GM19438 (cell line): Measurements from ENCODE around the gene TCERG1L.
"Not testable (repeated sequence)": the region's sequence is repeated elsewhere in the genome, so short reads cannot be mapped to it uniquely, and the experiment has no call there.

Experiments
- ATAC-seq: cut with Tn5 transposase; IDR thresholded peaks from one replicate; pipeline ENCODE4 v1.9.1; 2021; ENCODE audit warnings: low read depth; ENCODE audit not compliant: unreplicated experiment

Gene TCERG1L

GRCh38 chr10:131196176-131196885 lies 115.2 kb downstream of the TCERG1L start:
- no peak for ATAC-seq

- ATAC-seq, result no peak
Measured at GRCh38 chr10:131195558-131196159, 115.9 kb downstream of the TCERG1L start.

- ATAC-seq, result no peak
Measured at GRCh38 chr10:131195116-131195515, 116.4 kb downstream of the TCERG1L start.

GRCh38 chr10:131193923-131194322 lies 117.6 kb downstream of the TCERG1L start:
- no peak for ATAC-seq

DNA sequence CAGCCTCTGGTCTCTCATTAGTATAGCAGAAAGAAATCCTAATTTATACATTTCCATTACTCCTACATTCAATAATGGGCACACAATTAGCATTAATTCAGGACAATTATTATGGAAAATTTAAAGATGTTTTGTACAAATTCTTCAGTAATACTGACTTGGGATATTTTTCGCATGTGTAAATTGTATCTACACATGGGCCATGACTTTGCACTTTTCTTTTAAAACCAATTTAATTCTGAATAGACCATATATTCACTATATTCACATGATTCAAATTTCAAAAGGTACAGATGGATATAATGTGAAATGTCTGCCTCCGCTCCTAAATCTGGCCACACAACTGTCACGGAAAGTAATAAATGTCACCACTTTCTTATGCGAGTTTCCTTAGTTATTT lies 123.0 kb downstream of the TCERG1L start:
- no peak for ATAC-seq

GRCh38 chr10:131187926-131188325 lies 123.6 kb downstream of the TCERG1L start:
- ATAC-seq, result no peak

- ATAC-seq, result no peak
Measured at GRCh38 chr10:131187274-131187673, 124.2 kb downstream of the TCERG1L start.

- ATAC-seq, result no peak
Measured at GRCh38 chr10:131186547-131187253, 124.8 kb downstream of the TCERG1L start.

- no peak for ATAC-seq
Measured at GRCh38 chr10:131184503-131184902, 127.0 kb downstream of the TCERG1L start.

DNA sequence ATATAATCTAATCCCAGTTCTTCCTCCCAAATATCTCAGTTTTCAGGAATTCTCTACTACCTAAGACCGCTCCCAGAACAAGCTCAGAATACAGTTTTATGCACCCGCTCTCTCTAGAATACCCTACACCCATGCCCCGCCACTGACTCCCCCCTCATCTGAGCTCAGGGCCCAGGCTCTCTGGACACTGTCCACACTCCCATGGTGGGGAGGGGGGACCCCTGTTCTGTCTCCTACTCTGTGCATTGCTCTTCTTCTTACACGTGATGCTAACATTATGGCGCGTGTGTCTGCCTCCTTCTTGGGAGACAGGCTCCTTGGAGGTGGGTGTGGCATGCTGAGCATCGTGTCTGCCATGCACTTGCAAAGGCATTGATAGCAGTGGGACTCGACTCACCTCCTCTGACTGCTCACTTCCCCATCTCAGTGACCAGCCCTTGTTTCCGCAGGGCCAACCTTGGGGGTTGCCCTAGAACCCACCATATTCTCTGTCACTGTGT lies 127.9 kb downstream of the TCERG1L start:
- ATAC-seq, result no peak

GRCh38 chr10:131181456-131181855 lies 130.1 kb downstream of the TCERG1L start:
- no peak for ATAC-seq

GRCh38 chr10:131180740-131181415 lies 130.6 kb downstream of the TCERG1L start:
- ATAC-seq, result no peak

GRCh38 chr10:131180086-131180485 lies 131.4 kb downstream of the TCERG1L start:
- ATAC-seq, result no peak

- ATAC-seq, result no peak
Measured at GRCh38 chr10:131179361-131179760, 132.2 kb downstream of the TCERG1L start.

- no peak for ATAC-seq
Measured at GRCh38 chr10:131178521-131179331, 132.8 kb downstream of the TCERG1L start.

DNA sequence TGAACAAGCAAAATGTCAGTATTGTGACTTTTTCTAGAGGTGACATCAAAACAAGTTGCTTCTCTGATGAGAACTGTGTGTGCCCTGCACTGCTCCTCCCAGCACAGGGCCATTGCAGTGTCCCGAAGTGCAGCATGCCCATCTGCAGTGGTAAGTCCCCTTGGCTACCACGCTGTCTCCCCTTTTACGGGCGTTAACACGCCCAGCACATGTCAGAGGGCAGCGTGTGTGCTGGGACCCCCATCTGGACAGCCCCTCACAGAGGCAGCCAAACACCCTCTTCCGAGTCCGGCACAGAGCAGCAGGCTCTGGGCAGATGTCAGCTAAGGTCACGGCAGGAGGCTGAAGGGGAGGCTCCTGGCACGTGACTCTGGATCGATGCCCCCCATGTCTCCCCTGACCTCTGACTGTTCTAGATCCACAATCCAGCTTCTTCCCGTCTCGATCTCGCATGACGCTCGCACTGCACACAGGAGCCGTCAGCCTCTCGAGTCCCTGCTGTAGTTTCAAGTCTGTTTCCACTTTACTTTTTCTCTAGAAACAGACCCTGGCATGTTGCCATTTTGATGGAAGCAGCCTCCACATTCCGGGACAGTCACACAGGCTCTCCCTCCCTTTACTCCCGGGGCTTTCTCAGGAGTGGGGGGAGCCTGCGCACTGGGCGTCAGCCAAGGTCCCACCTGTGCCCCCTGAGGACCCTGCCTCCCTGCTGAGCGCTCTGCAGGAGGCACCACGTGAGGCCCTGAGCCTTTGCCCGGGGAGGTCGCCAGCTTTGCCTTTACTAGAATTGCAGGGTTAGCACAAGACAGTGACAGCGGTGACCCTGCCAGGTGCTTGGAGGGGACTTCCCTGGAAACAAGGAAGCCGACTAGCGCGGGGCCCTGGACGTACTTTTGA lies 133.8 kb downstream of the TCERG1L start:
- ATAC-seq, result no peak

GRCh38 chr10:131176907-131177306 lies 134.6 kb downstream of the TCERG1L start:
- ATAC-seq, result no peak

- ATAC-seq, result not testable (repeated sequence)
Measured at GRCh38 chr10:131176324-131176723, 135.2 kb downstream of the TCERG1L start.

GRCh38 chr10:131175891-131176290 lies 135.6 kb downstream of the TCERG1L start:
- ATAC-seq, result no peak
